Stimulated activated CD8-positive, alpha-beta memory T cell treated with anti-CD3 and anti-CD28 coated beads, Interleukin-12 subunit alpha, Interleukin-12 subunit beta, amount 100 ng/mL, for 4 hours (primary cell): ENCODE measurements around the gene C5orf58.
"Not testable (repeated sequence)": the region's sequence is repeated elsewhere in the genome, so short reads cannot be mapped to it uniquely, and the experiment has no call there.

ENCODE experiments used
- DNase-seq: peaks from one replicate; pipeline ENCODE4 v3.0.0-alpha.2; 2020; ENCODE audit warnings: low read depth

C5orf58 gene

GRCh38 chr5:170223906-170224305 is 8.9 kb upstream of the C5orf58 start:
- DNase-seq, result no peak

GRCh38 chr5:170225326-170226128 is 7.3 kb upstream of the C5orf58 start:
- DNase-seq, result peak; percentile 34

GRCh38 chr5:170226129-170226615 is 6.6 kb upstream of the C5orf58 start:
- DNase-seq, result no peak

- DNase-seq, result no peak
Measured at GRCh38 chr5:170226661-170227060, 6.1 kb upstream of the C5orf58 start.

GRCh38 chr5:170228762-170229435 is 3.9 kb upstream of the C5orf58 start:
- no peak for DNase-seq

GRCh38 chr5:170233358-170233892 is 640 bp downstream of the C5orf58 start:
- no peak for DNase-seq

GRCh38 chr5:170235876-170236864 is 3.4 kb downstream of the C5orf58 start:
- no peak for DNase-seq

GRCh38 chr5:170238456-170239196 is 5.8 kb downstream of the C5orf58 start:
- DNase-seq, result no peak

- not testable (repeated sequence) for DNase-seq
Measured at GRCh38 chr5:170245436-170245835, 12.7 kb downstream of the C5orf58 start.

GRCh38 chr5:170246126-170246870 is 13.5 kb downstream of the C5orf58 start:
- no peak for DNase-seq

GRCh38 chr5:170247363-170247762 is 14.6 kb downstream of the C5orf58 start:
- no peak for DNase-seq

- no peak for DNase-seq
Measured at GRCh38 chr5:170248172-170248930, 15.6 kb downstream of the C5orf58 start.

GRCh38 chr5:170248931-170249227 is 16.1 kb downstream of the C5orf58 start:
- not testable (repeated sequence) for DNase-seq

- DNase-seq, result no peak
Measured at GRCh38 chr5:170249355-170249754, 16.6 kb downstream of the C5orf58 start.

GRCh38 chr5:170250810-170251317 is 18.1 kb downstream of the C5orf58 start:
- no peak for DNase-seq

GRCh38 chr5:170251462-170251861 is 18.7 kb downstream of the C5orf58 start:
- DNase-seq, result no peak

GRCh38 chr5:170252109-170252508 is 19.3 kb downstream of the C5orf58 start:
- DNase-seq, result no peak

- no peak for DNase-seq
Measured at GRCh38 chr5:170252720-170253350, 20.1 kb downstream of the C5orf58 start.

GRCh38 chr5:170254056-170254455 is 21.3 kb downstream of the C5orf58 start:
- DNase-seq, result peak; percentile 51
